CD4-positive, alpha-beta T cell (primary cell): ENCODE measurements around the gene NUDT12. TPM values are rescaled to one million over a fixed set of nuclear protein-coding genes. Genes with fewer than 3 reads are reported as not detected.

Source experiments
- ATAC-seq: fragments of 200-7000 bp; cut with Tn5 transposase; one replicate; pipeline ENCODE4 v1.10.0; 2022; ENCODE audit warnings: mild to moderate bottlenecking; ENCODE audit not compliant: poor library complexity
- CTCF ChIA-PET: fragments of 350-600 bp; sonication (Branson Sonifier 250); formaldehyde crosslinking; loops from one replicate; lab custom pipeline; 2021; ENCODE audit warnings: antibody characterized with exemption, inconsistent platforms; lab: Charles Lee
- POLR2A ChIA-PET: fragments of 350-600 bp; sonication (Branson Sonifier 250); formaldehyde crosslinking; loops from one replicate; lab custom pipeline; 2021; ENCODE audit warnings: antibody characterized with exemption, inconsistent platforms; lab: Charles Lee
- DNase-seq, 14 experiments: peaks; one replicate each; pipeline ENCODE4 v3.0.0-alpha.2; 2013 to 2020; ENCODE audit warnings: mixed read lengths in 2 of 14
- H3K27ac ChIP-seq, 2 donors: one replicate each; pipeline versions ENCODE4 v1.5.1 to v1.7.0; 2013; ENCODE audit warnings: low read length in 2 of 2, low read depth in 1 of 2, mild to moderate bottlenecking in 1 of 2
- H3K27me3 ChIP-seq, 2 experiments: 1 replicate in 1 of 2; 2 replicates in 1 of 2; pipeline versions ENCODE4 v1.6.1 to v1.7.0; 2013; ENCODE audit warnings: low read length in 2 of 2, control low read depth in 1 of 2, mild to moderate bottlenecking in 1 of 2, moderate library complexity in 1 of 2; ENCODE audit not compliant: insufficient read depth in 2 of 2, control insufficient read depth in 1 of 2
- H3K36me3 ChIP-seq: one replicate; pipeline ENCODE4 v1.6.1; 2013; ENCODE audit warnings: low read length, control low read depth; ENCODE audit not compliant: insufficient read depth
- H3K4me1 ChIP-seq: one replicate; pipeline ENCODE4 v1.6.1; 2013; ENCODE audit warnings: low read length, control low read depth; ENCODE audit not compliant: insufficient read depth
- H3K4me3 ChIP-seq: one replicate; pipeline ENCODE4 v1.5.1; 2013; ENCODE audit warnings: mild to moderate bottlenecking, low read length, moderate library complexity
- H3K9me3 ChIP-seq, 2 experiments: 1 replicate in 1 of 2; 2 replicates in 1 of 2; pipeline versions ENCODE4 v1.6.1 to v1.7.0; 2013; ENCODE audit warnings: low read length in 2 of 2, mild to moderate bottlenecking in 2 of 2, control low read depth in 1 of 2, moderate library complexity in 1 of 2; ENCODE audit not compliant: control insufficient read depth in 1 of 2, insufficient read depth in 1 of 2
- H3K27ac Mint-ChIP-seq: one replicate; pipeline ENCODE4 v1.8.0; 2020; ENCODE audit warnings: mixed read lengths
- H3K27me3 Mint-ChIP-seq: one replicate; pipeline ENCODE4 v1.8.0; 2021; ENCODE audit warnings: mixed read lengths
- H3K36me3 Mint-ChIP-seq: one replicate; pipeline ENCODE4 v1.8.0; 2021; ENCODE audit warnings: low read depth, mixed read lengths
- H3K4me1 Mint-ChIP-seq: one replicate; pipeline ENCODE4 v1.8.0; 2021; ENCODE audit warnings: low read depth, mixed read lengths
- H3K4me3 Mint-ChIP-seq: one replicate; pipeline ENCODE4 v1.8.0; 2020; ENCODE audit warnings: mild to moderate bottlenecking, mixed read lengths
- H3K9me3 Mint-ChIP-seq: one replicate; pipeline ENCODE4 v1.8.0; 2020; ENCODE audit warnings: mixed read lengths
- intact Hi-C, 2 experiments: fragments of 100-400 bp; cut with DNase I in 1 of 2; cut with micrococcal nuclease in 1 of 2; formaldehyde crosslinking; loops; one replicate each; pipeline versions ENCODE4 v1.15.1 to v1.9.0; 2023 to 2025; cut with DNase I, micrococcal nuclease
- polyA plus RNA-seq, 2 donors: library from polyadenylated mRNA; unstranded; fragments of 120-200 nt; gene quantifications; one replicate each; pipeline ENCODE4 v1.2.1, GENCODE V29; 2013
- total RNA-seq, 174 experiments: library from RNA in 2 of 174; stranded (reverse) in 2 of 174; gene quantifications; one replicate each; pipeline ENCODE4 v1.2.3 and lab custom pipeline; 2021 to 2026
- TF ChIP-seq, protein P1 (sequence below): fragments of 200-600 bp; IDR thresholded peaks from one replicate; pipeline ENCODE4 v1.8.0; 2022; ENCODE audit warnings: antibody characterized with exemption, mild to moderate bottlenecking

Gene NUDT12
- total RNA-seq (1 to 10 TPM; 1.0 to 1.4 TPM), total RNA-seq (lab: John Stamatoyannopoulos, UW) (0.56 to 10.7 (median 5.1) reads per million in 172 experiments)
- polyA plus RNA-seq (2013, experiment 1 of 2), result 2.4 TPM
- 1.7 TPM for polyA plus RNA-seq (2013, experiment 2 of 2)

DNA sequence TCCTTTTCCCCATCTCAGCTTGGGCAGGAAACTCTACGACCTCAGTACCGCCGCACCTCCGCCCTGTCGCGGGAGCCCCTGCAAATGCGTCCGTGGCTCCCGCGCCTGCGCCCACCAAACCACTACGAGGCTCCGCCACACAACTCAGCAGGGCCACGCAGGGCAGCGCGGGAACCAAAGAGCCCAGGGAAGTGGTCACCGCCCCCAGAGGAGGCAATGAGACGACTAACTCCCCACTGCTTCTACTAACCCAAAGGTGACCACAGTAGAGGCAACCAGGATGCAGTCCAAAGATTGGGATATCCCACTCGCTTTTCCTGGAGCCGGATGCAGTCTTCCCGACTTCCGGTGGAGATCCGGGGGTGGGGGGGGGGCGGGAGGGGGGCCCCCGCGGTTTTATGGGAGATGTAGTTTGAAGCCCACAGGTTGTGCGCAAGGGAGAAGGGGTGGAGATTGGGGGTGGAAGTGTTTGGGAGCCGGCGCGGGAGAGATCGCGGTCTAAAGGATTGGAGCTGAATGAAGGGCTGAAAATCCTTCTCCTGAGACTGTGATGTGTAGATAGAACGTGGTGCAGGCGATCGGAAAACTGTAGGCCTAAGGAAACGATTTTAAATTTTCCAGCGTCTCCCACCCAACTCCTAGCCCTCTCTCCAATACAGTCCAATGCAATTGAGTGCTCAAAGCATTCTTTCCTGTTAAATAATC is at the start of gene NUDT12:
NUDT12 (minus strand) TSS at position 337 of the 705 bp plus-strand sequence. CDS start 2,541 bp downstream, outside the sequence.
- DNase-seq (peak in 13 of 14 experiments; percentile 4 to 64 (median 25)), ATAC-seq (peak; percentile 70)
- H3K27ac ChIP-seq, result no peak within 1 kb of the TSS
- H3K4me3 Mint-ChIP-seq, result peak within 1 kb of the TSS; percentile 96
- H3K4me1 ChIP-seq, result peaks cover 3% of the 10 kb centered on the region
- peak within 1 kb of the TSS; percentile 85 for H3K27ac Mint-ChIP-seq
- no peaks in the 10 kb centered on the region for H3K9me3 Mint-ChIP-seq
- no peaks in the 10 kb centered on the region for H3K9me3 ChIP-seq
- intact Hi-C loops, result loop anchor here in 1 of 2 experiments (10.0 kb wide), 1 partner anchor 308 kb away; the partner anchor contains the start of gene MACIR
- H3K27me3 Mint-ChIP-seq, result no peaks in the 10 kb centered on the region
- H3K4me3 ChIP-seq, result peak within 1 kb of the TSS; percentile 62
- H3K27me3 ChIP-seq, result no peaks in the 10 kb centered on the region
- H3K4me1 Mint-ChIP-seq, result peaks cover 26% of the 10 kb centered on the region
- CTCF ChIA-PET, result interaction anchor here (0.7 kb wide), 1 partner anchor 22 kb away, joined by 5 read pairs; no protein-coding TSS in a partner anchor
- H3K36me3 ChIP-seq, result no peaks in the 10 kb centered on the region
- TF ChIP-seq, protein P1, sequence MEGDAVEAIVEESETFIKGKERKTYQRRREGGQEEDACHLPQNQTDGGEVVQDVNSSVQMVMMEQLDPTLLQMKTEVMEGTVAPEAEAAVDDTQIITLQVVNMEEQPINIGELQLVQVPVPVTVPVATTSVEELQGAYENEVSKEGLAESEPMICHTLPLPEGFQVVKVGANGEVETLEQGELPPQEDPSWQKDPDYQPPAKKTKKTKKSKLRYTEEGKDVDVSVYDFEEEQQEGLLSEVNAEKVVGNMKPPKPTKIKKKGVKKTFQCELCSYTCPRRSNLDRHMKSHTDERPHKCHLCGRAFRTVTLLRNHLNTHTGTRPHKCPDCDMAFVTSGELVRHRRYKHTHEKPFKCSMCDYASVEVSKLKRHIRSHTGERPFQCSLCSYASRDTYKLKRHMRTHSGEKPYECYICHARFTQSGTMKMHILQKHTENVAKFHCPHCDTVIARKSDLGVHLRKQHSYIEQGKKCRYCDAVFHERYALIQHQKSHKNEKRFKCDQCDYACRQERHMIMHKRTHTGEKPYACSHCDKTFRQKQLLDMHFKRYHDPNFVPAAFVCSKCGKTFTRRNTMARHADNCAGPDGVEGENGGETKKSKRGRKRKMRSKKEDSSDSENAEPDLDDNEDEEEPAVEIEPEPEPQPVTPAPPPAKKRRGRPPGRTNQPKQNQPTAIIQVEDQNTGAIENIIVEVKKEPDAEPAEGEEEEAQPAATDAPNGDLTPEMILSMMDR, result no peak
- peaks cover 4% of the 10 kb centered on the region for H3K36me3 Mint-ChIP-seq
- POLR2A ChIA-PET, result no interaction called here

DNA sequence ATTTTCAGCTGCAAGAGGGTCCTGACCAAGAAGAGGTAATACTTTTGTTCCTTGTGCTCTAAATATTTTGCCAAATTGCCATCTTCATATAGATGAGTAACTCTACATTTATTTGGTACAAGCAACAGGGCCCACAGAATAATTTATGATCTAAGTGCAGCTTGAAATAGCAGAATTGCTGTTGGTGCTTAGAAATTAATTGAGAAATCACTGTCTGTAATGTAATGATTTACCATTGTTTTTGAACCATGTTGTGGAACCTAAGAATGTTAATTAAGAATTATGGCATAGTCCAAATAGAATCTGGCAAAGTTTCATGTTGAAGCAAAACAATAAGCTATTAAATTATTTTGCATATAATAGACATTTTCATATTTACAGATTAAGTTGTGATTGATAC is 44.8 kb upstream of the NUDT12 start:
- Mint-ChIP-seq H3K4me1 (no peaks in the 10 kb centered on the region), H3K27me3 (no peaks in the 10 kb centered on the region), H3K36me3 (no peaks in the 10 kb centered on the region), H3K27ac (no peak overlapping the region), H3K4me3 (no peak overlapping the region), H3K9me3 (no peaks in the 10 kb centered on the region)
- no peaks in the 10 kb centered on the region for H3K9me3 ChIP-seq
- H3K27me3 ChIP-seq, result no peaks in the 10 kb centered on the region
- ChIA-PET POLR2A (no interaction called here), CTCF (no interaction called here)
- H3K4me3 ChIP-seq, result no peak overlapping the region
- DNase-seq (no peak), ATAC-seq (no peak)
- TF ChIP-seq, protein P1, result no peak
- no peak overlapping the region for H3K27ac ChIP-seq
- H3K4me1 ChIP-seq, result no peaks in the 10 kb centered on the region
- intact Hi-C loops, result no loop called here
- no peaks in the 10 kb centered on the region for H3K36me3 ChIP-seq

DNA sequence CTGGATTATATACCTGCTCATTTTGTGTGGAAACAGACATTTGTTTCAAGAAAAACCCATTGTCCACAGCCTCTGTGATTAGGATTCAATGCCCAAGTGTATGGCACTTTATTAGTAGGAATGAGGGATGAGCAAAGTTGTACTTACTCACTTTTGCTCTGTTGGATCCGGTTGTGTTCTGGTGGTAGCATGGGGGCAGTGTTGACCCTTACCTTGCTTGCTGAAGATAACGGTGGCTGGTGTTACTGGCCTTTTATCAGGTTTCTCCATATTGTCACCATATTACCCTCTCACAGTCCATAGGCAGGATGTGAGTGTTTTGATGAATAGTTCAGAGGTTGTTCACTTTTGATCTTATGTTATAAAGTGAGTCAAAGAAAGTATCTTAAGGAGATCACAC is 42.7 kb upstream of the NUDT12 start:
- H3K27ac Mint-ChIP-seq, result no peak overlapping the region
- POLR2A ChIA-PET, result no interaction called here
- Histone ChIP-seq H3K4me1 (no peaks in the 10 kb centered on the region), H3K27ac (no peak overlapping the region), H3K4me3 (no peak overlapping the region), H3K9me3 (no peaks in the 10 kb centered on the region), H3K27me3 (no peaks in the 10 kb centered on the region), H3K36me3 (no peaks in the 10 kb centered on the region)
- no peaks in the 10 kb centered on the region for H3K9me3 Mint-ChIP-seq
- H3K4me1 Mint-ChIP-seq, result no peaks in the 10 kb centered on the region
- intact Hi-C loops, result no loop called here
- ATAC-seq (no peak), DNase-seq (no peak)
- no peaks in the 10 kb centered on the region for H3K36me3 Mint-ChIP-seq
- no peaks in the 10 kb centered on the region for H3K27me3 Mint-ChIP-seq
- TF ChIP-seq, protein P1, result no peak
- H3K4me3 Mint-ChIP-seq, result no peak overlapping the region
- CTCF ChIA-PET, result no interaction called here
